ENCODE data around the gene RAI1.

Gene RAI1

DNA sequence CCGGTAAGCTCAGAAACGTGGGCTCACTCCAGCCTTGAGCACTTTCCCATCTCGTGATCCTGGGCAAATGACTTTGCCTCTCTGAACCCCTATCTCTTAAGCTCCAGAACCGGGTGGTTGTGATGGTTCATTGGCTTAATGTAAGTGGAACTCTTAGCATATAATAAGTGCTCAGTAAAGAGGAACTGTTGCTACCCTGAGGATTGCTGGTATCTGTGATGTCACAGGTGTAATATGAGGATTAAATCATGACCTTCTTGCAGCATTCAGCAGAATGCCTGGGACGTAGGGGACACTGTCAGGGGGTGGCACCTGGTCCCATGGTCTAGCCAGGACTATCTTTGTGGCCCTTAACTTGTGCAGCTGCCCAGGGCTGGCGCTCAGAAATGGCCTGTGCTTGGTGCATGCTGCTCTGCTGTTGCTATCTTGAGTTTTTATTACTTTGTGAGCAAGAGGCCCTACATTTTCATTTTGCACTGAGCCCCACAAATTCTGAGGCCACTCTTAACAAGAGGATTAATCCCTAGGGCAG, 86.7 kb downstream of the RAI1 start:
- no peak for DNase-seq (ENCODE audit: low spot score)

- no peak for DNase-seq (ENCODE audit: low spot score)
These were observed 87.3 kb downstream of the RAI1 start for GRCh38 chr17:17768424-17769088.

DNA sequence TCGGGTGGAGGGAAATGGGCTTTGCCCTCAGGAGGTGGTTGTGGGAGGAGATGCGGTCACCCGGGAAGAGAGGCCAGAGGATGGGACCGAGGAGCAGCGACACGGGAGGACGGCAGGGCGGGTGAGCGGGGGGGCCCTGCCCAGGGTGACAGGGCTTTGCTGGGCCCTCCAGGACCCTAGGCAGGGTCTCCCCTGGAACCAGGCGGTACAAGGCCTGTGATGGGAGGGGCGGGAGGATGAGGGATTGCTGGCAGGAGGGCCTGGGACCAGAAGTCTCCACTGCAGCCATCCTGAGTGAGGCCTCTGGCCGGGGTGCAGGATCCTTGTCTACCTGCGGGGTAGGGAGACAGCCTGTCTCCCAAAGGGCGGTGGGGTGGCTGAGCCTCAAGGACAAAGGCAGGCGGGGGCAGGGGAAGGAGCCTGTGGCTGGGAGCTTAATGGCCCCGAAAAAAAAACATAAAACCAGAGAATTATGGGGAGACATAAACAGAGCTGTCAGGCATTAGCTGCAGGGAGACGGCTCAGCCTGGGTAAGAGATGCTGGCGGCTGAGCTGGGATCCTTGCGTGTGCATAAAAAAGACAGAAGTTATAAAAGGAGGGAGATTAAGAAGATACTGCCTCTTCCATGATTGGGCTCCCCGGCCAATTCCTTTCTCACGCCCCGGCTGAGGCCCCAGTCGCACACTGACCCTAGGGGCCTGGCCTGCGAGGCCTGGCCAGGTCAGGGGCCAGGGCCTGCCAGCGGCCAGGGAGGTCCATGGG, 88.8 kb downstream of the RAI1 start:
- DNase-seq (ENCODE audit: low spot score), result no peak

GRCh38 chr17:17770632-17771044, 89.4 kb downstream of the RAI1 start:
- no peak for DNase-seq (ENCODE audit: low spot score)

DNA sequence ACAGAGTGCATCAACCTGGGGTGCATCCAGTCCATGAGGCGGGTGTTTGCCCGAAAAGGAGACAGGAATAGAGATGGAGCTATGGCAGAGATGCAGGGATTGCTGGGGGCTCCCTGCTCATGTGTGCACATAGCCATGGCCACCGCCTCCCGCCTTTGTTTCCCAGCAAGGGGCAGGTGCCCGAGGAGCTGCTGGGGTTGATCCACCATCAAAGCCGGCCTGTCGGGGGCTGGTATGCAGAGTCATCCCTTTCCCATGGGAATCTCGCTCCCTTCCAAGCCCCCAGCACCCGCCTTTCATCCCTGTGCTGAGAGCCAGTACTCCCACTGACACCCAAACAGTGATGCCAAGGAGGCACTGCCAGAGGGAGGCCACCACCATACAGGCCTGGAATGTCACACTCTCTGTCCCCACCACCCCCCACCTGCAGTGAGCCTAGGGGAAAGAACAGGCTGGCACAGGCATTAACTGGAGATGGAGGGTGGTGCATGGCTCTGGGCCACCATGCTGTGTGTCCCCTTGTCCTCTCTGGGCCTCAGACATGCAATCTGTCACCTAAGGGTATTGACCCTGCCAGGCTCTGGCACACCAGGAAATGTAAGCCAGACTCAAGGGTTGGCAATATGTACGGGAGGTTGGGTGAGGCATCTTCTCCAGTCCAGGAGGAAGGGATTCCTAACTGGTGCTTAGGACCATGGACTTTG, 90.4 kb downstream of the RAI1 start:
- DNase-seq (ENCODE audit: low spot score), result no peak

GRCh38 chr17:17772231-17772630, 91.0 kb downstream of the RAI1 start:
- no peak for DNase-seq (ENCODE audit: low spot score)

DNA sequence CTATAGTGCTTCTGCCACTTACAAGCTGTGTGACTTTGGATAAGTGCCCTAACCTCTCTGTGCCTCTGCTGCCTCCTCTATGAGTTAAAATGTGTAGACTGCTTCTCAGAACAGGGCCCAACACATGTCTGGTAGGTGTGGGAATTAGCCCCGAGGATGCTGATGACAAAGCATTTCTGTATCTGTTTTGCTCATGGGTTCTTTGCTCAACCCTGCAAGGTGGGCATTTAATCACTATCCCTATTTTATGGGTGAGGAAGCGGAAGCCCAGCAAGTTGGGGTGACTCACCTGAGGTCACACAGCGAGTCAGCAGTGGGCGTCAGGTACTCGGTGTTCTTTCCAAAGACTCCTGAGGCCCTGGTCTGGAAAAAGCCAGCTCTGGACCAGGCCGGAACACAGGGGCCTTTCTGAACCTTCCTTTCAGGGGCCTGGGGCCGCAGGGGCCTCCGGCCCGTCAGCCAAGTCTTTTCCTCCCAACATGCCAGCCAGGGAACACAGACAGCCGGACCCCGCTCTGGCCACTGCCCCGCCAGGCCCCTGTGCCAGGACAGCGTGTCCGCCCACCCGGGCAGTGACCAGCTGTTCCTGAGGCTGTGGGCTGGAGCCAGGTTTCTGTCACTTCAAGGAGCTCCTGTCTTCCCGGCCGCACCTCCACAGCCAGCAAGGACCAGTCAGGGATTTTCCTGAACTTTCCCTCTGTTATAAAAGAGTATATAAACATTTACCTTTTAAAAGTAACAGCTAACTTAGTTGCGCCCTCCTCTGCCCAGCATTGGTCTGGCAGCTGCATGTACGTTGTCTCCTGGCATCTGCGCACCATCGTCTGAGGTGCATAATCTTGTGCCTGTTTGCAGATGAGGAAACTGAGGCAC, 93.0 kb downstream of the RAI1 start:
- DNase-seq (ENCODE audit: low spot score), result no peak

DNA sequence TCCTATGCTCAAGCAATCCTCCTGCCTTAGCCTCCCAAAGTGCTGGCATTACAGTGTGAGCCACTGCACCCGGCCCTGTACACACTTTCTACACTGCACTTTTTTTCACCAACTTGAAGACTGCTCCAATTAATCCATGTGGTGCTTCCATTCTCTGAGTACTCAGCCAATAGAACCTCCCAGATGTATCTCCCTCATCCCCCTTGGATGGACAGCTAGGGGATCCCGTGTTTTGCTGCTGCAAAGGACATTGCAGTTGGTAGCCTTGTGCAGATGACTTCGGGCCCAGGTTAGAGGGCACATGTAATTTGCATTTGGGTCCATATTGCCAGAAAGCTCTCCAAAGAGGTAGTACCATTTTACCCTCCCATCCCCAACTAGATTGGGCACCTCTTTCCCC, 95.6 kb downstream of the RAI1 start:
- no peak for DNase-seq (ENCODE audit: low spot score)

GRCh38 chr17:17778308-17779014, 97.2 kb downstream of the RAI1 start:
- DNase-seq (ENCODE audit: low spot score), result no peak

DNA sequence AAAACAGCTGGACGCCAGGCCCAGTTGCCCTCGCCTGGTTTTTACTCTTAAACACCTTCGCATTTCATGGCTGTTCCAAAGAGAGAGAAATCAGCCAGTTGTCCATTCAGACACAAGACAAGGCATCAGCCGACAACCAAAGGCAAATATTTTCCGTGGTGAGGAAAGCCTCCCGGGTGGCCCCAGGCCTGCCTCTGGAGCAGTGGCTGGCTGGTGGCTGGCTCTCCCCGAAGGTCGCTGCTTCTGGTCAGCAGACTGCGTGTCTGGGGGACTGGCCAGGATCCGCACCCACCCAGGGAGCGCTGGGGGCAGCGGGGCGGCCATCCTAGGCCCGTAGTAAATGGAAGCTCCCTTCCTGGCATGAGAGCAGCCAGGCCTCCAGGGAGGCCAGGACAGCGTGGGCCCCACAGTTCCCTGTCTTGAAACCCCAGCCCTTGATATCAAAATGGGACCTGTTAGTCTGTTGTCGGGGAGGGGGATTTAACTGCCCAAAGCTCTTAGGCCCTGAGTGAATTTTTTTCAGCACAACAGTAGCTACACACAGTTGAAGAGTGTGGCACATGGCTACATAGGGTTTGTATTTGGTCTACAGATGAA, 97.9 kb downstream of the RAI1 start:
- DNase-seq (ENCODE audit: low spot score), result peak; percentile 47

DNA sequence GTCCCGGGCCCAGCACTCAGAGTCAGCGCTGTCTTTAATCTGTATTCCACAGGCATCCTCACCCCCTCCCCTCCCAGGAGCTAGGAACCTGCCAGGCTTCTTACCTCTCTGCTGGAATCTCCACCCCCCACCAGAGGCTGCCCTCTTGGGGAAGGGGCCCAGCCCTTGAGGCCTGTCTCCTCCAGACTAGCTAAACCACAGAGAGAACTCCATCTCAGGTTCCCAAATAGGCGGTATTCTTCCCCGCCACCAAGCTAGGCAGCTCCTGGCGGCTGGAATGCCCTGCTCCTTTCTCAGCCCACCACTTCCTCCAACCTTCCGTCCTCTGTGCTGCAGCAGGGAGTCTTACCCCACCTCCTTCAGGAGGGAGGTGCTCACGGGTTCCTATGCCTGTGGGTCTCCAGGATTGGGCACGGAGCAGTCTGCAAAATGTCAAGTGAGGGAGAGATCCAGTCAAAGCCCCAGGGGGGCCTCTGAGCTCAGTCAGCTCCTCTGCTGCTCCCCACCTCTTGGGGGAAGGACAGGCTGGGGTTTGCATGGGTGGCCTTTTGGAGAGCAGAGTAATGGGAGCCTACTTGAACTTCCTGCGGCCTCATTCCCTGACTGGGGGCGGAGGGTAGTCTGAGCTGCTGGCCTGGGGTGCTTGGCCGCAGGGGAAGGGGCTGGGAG, 99.8 kb downstream of the RAI1 start:
- DNase-seq (ENCODE audit: low spot score), result no peak

- DNase-seq (ENCODE audit: low spot score), result peak; percentile 44
These were observed 100.6 kb downstream of the RAI1 start for GRCh38 chr17:17781591-17782496.

DNA sequence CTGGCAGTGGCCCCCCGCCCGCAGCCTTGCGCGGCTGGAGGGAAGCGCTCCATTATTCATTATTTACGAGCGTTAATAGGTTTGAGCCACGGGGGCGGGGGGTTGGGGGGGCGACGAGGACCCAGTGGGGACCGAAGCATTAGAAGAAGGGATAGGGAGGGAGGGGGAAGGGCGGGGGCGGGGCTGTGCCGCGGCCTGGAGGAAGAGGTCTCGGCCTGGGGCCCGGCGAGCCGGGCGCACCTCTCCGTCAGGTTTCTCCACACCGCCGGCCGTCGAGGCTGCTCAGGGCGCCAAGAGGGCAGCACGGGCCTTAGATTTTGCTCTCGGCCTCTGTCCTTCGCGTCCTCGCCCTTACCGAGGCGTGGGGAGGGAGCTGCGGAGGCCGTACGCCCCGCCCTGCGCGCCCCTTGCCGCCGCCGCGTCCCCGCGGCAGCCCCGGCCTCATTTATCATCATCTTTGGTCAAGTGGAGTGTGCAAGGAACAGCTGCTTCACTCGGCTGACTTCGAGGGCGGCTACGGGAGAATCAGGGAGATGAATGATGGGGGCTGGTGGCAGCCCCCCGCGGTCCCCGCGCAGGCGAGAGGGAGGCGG, 101.4 kb downstream of the RAI1 start:
- peak; percentile 52 for DNase-seq (ENCODE audit: low spot score)

DNA sequence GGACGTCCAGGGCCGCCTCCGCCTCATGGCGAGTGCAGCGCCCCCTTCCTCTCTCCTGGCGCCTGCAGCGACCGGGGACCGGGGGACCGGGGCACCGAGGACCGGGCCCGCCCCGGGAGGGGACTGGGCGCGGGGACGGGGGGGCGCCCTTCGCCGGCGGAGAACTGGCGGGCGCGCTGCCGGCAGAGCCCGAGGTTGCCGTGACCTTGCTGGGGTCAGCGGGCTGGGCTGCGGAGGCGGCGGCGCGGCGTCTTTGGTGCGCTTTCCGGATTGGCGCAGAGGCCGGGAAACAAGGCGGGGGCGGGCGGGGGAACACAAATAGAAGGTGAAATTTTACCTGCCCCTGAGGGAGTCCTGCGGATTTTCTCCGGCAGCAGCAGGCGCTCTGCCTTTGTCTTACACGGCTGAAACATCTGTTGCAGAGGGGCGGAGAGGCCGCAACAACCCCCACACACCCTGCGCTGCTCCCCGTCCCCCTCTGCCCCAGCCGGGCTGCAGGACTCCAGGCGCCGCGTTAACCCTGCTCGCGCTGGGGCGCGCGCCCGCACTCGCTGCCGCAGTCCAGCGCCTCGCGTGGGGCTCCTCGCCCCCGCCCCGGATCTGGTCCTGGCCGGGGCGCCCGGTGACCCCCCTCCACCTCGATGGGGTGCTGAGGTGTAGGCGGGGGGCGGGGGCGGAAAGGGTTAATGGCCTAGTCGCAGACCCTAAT, 102.0 kb downstream of the RAI1 start:
- peak; percentile 87 for DNase-seq (ENCODE audit: low spot score)

DNA sequence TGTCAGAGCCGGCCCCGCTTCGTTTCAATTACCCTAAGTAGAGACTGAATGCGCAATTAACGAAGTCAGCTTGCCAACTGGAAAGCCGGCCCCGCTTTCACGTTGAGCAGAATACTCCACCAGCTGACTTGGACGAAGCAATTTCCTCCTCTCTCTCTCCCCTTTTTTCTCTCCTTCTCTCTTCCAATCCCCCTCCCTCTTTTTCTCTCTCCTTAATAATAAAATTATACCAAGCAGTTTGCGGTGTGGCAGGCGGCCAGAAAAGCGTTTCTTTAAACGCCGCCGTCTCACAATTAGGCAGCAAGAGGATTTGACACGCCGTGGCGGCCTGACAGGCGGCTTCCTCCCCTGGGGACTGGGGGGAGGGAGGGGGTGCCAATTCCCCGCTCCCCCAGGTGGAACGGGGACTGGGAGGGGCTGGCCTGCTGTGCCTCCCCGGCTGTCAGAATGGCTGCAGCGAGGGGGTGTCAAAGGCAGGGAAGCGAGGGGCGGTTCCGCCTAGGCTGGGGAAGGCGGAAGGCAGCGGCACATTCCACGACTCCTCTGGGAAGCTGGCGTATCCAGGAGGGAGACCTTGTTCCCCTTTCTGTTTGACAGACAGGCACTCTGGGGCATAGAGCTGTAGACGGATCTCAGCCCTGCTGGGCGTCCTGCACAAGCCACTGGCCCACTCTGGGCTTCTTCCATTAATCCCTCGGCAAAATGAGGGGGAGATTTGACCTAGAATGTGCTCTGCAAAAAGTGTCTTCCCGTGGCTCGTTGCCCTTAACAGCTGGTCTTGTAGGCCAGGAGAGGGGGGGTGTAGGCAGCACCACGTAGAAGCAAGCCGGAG, 102.8 kb downstream of the RAI1 start:
- no peak for DNase-seq (ENCODE audit: low spot score)

DNA sequence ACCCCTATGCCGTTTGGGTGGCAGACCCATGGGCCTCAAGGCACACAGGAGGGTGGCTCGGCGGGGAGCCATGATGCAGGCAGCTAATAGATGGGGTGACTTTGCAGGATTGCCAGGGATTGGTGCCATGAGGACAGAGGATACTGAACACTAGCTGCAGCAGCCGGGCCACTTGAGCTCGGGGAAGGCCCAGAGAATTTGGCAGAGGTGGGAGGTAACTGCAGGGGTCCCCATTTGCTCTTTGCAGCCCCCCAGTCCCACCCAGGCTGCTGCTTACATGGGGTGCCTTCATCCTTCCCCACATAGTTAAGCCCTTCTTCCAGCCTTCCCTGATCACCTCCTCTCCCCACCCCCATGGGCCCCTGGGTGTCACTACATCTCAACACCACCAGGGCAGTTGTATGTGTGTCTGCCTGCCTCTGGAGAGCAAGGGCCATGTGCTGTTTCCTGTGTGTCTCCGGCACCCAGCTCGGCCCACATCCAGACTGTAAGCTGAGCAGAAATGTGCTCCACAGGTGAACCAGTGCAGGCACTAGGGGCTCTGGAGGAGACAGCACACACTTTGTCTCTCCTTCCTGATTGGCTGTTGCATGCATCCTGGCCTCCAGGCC, 103.5 kb downstream of the RAI1 start:
- DNase-seq (ENCODE audit: low spot score), result peak; percentile 84

GRCh38 chr17:17785407-17785806, 104.1 kb downstream of the RAI1 start:
- no peak for DNase-seq (ENCODE audit: low spot score)
